Suppressor macrophage treated with lipopolysaccharide for 1 hour (primary cell): ENCODE data around the gene HACD3.
A peak's percentile ranks its signal among the peaks of the same experiment; 100 is the strongest.
"Not testable (repeated sequence)": the region's sequence is repeated elsewhere in the genome, so short reads cannot be mapped to it uniquely, and the experiment has no call there.

Experiments
- DNase-seq, 3 donors: peaks; one replicate each; pipeline ENCODE4 v3.0.0-alpha.2; 2020 to 2022

Gene HACD3, protein sequence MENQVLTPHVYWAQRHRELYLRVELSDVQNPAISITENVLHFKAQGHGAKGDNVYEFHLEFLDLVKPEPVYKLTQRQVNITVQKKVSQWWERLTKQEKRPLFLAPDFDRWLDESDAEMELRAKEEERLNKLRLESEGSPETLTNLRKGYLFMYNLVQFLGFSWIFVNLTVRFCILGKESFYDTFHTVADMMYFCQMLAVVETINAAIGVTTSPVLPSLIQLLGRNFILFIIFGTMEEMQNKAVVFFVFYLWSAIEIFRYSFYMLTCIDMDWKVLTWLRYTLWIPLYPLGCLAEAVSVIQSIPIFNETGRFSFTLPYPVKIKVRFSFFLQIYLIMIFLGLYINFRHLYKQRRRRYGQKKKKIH

DNA sequence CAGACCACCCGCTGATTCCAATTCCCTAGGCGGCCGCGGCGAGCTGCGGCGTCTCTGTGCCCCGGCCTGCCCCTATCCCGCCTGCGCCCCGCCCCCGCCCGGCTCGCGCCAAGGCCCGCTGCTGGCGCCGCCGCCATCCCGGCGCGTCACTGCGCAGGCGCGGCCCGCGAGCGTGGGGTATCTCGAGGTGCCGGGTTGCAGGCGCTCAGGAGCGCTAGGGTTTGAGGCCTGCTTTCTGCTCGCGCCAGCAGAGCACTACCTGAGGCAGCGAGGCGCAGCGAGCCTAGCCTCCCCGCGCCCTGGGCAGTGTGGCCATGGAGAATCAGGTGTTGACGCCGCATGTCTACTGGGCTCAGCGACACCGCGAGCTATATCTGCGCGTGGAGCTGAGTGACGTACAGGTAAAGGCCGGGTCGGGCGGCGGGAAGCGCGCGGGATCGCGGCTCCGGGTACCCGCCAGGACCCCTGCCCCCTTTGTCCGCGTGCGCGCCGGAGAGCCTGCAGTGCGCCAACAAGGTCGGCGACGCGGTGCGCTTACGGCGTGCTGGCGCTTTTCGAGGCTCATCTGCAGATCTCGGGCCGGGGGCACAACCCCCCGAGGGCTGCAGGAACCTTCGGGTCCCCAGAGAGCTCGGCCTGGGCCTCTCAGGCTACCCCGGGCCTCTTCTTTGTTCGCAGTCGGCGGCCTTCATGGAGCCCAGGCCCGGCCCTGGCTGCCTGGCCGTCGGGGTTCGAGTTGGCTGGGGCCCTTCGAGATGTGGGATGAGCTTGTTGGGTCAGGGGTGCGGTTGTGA is at the start of gene HACD3:
TSS of gene HACD3 (plus strand) at position 146 of the 794 bp plus-strand sequence. CDS start at position 315, 169 bp downstream.
- DNase-seq: peak; percentile 85 to 97 (median 94)

DNA sequence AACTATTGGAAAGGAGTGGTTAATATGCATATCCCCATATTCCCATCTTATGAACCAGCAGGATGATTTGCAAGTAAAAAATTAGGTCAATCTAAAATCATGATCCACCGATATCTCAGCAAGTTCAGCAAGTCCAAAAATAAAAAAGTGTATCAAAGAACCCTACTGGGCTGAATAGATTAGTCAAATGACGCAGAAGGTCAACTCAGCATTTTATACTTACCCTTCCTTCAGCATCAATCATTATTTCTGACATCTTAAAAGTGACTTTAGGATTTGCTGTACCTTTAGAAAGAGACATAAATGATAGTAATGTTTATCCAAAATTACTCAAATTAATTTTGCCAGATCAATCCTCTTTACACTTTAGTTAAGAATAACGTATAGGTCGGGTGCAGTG is 45.4 kb upstream of the HACD3 start:
- no peak for DNase-seq

DNA sequence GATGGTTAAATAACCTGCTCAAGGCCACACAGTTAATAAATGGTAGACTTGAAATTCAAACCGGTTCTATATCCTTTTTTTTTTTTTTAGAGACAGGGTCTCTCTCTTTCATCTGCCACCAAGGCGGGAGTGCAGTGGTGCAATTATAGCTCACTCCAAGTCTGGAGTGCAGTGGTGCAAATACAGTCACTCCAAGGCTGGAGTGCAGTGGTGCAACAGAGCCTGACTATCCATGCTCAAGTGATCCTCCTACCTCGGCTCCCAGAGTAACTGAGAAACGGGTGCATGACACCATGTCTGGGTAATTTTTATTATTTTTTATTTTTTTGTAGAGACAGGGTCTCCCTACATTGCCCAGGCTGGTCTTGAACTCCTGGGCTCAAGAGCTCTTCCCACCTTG is 36.2 kb upstream of the HACD3 start:
- DNase-seq: no peak

DNA sequence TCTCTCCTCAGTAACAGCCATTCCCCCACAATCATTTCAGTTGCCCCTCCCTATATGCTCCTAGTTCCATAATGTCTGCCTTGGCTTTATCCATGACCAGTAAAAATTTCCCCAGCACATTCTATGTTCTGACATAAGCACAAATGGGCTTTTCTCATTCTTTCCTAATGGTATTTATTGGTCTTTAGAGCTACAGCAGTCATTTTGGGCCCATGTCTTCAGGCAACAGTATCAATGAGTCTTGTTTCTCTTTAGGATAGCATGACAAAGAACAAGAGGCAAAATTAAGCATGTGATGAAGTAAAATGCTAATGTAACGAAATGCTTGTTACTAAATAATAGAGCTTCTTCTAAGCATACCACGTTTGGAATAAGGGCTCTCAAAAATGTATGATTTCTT is 20.9 kb upstream of the HACD3 start:
- no peak for DNase-seq

DNA sequence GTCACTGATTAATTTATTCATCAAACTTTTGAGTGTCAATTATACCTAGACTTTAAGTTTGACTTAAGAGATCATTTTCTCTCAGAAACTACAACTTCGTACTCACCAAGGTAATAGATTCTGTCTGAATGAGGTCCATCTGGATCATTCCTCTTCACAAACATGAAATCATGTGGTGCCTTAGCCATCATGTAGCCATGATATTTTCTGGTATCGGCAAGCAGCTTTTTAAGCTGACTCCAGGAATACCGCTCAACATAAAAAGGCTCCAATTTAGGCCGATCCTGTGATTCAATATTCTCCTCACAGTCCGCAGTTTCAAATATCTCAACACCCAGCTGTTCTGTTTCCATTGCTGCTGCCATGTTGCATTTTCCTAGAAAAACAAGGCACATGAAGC is 18.1 kb upstream of the HACD3 start:
- no peak for DNase-seq

DNA sequence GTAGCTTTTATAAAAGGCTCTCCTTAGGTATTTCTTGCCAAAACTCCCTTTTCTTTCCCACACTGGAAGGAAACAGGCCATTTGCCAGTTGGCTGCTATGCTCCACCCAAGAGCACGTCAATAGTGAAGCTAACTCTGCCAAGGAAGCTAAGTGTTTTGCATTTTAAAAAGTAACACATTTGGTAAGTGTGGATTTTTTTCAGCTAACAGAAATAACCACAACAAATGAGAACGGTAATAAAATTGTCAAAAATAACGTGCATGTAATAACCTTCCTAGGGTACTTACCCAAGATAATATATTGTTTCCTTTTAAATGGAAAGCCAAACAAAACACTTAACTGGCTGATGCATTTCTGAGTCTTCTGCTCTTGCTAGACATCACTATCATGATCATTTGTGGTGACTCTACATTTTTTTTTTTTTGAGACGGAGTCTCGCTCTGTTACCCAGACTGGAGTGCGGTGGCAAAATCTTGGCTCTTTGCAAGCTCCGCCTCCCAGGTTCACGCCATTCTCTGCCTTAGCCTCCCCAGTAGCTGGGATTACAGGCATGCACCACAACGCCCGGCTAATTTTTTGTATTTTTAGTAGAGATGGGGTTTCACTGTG is 17.4 kb upstream of the HACD3 start:
- DNase-seq: peak in 2 of 3 donors; percentile 22 to 55

DNA sequence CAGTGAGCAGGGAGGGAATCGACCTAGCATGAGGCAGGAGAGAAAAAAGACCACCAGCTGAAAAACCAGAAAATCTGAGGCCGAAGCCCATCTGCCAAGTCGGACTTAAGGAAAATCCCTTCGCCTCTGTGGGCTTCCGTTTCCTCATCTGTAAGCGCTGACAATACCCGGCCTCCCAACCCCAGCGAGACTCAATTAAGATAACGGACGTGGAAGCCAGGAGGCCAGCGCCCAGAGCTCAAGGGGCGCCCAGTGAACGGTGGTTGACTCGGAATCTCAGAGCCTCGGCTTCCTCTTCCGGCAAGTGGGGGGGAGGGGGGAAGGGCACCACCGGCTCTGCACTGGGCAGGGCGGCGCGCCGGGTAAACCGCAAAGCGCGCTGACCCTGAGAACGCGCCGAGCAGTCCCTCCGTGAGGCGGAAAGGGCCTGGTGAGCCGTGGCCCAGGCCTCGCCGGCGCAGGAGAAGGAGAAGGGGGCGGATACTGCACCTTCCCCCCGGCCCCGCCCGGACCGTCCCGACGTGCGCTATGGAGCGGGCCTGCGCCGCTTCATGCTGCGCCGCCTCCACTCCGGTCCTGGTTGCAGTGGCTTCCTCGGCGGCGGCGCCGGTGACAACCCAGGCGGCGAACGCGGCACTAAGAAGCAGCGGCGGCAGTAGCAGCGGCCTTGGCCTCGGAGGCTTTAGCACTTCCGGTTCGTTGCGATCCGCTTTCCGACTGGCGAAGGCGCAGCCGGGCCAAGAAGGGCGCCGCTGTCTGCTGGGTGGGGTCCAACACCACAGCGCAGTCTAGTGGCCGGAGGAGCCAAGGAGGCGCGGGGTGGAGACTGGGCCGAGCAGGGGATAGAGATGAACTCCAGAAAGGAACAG is 13.0 kb upstream of the HACD3 start, which contains the start of gene DPP8:
TSS of gene DPP8 (minus strand) at position 693 of the 869 bp plus-strand sequence. CDS start 5,136 bp downstream, outside the sequence.
- peak; percentile 95 to 96 (median 96) for DNase-seq

DNA sequence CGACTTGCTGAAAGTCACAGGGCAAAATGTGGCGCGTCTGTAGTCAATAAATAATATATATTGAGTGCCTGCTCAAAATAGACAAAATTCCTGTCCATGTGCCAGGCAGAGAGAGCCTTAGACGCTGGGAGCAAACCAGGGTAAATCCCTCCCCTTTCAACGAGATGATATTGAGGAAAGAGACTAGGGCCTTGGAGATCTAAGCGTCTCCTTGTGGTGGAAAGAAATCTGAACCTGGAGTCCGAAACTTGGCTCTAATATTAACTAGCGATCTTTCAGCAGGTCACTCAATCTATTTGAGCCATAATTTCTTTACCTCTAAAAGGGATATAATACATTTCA is 12.4 kb upstream of the HACD3 start:
- DNase-seq: no peak

DNA sequence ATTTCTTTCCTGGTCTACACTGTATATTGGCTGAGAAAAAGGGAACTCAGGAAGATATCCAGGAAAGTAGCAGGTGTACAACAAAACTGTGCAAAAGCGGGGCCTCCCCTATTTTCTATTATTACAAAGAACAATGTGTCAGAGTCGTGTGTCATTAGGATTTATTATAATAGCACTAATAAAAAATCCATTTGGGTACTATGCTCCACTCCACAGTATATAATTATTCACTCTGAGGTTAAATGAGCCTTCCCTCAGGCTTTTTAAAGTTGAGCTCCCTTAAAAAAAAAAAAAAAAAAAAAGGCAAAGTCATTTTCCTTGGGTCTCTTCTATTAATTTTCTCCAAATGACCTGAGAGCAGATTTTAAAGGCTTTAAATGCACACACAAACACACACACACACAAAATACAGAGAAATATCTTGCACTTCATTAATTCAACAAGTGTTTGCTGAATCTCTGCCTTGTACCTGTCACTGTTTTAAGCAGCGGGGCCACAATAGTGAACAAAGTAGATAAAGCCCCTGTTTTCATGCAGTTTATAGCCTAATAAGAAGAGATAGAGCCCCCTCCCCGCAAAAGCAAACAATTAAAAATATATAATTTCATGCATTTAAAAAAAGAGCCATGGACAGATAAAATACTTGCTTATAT is 11.5 kb upstream of the HACD3 start:
- no peak for DNase-seq

DNA sequence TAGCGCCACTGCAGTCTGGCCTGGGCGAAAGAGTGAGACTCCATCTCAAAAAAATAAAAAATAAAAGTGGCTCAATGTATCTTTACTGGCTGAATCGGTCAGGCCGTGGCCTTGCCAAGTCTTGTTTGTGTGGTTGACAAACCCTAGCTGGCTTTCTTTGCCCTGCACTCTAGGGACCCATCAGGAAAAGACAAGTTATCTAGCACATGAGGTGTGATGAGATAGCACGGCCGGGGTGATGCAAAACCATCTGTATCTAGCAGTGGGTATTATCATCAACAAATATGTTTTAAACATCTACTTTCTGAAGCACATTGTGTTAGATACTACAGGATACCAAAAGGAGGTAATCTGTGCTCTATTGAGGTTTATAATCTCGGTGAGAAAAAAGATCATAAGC is 8.9 kb upstream of the HACD3 start:
- DNase-seq: no peak

DNA sequence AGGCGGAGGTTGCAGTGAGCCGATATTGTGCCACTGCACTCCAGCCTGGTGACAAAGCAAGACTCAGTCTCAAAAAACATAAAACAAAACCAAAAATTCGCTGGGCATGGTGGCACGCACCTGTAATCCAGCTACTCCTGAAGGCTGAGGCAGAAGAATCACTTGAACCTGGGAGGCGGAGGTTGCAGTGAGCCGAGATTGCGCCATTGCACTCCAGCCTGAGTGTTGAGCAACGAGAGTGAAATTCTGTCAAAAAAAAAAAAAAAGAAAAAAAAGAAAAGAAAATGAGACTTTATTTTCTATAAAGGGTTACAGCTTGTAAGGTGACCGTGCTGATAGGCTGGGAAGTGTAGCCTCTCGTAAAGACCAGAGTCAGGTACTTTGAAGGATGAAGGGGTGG is 6.0 kb upstream of the HACD3 start:
- DNase-seq: no peak

DNA sequence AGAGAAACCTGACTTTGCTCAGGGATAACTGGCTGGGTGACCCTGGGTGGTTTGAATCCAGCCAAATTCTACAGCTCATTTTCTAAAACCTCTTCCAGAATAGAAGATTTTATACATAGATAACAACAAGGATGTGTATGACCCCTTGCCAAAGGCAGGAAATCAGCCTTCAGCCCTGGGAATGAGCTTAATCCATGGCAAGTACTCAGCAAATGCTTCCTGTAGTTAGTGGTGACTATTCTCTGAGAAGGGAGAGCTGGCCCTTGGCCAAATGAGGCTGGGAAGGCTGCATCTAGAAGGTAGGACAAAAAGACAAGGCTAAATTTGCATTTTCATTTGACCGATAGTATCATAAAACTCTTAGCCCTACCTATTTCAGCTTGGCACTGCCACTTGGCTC is 4.6 kb upstream of the HACD3 start:
- DNase-seq: no peak

DNA sequence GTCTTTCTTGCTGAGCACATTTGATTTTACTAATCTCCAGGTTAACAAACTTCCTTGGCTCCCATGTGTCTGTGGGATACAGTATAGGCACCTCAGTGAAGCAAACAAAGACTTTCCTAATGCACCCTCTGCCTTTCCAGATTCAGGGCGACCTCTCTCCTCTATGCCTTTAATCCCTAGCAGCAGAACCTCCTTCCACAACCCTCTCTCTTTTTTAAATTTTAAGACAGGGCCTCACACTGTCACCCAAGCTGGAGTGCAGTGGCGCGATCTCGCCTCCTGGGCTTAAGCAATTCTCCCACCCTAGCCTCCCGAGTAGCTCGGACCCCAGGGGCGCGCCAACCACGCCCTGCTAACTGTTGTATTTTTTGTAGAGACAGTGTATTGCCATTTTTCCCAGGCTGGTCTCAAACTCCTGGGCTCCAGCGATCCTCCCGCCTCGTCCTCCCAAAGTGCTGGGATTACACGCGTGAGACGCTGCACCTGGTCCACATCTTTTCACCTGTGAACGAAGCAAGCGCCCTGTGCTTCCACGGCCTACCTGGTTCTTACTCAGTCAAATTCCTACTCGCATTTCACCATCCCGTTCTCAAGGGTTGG is 1.7 kb upstream of the HACD3 start:
- DNase-seq: no peak

DNA sequence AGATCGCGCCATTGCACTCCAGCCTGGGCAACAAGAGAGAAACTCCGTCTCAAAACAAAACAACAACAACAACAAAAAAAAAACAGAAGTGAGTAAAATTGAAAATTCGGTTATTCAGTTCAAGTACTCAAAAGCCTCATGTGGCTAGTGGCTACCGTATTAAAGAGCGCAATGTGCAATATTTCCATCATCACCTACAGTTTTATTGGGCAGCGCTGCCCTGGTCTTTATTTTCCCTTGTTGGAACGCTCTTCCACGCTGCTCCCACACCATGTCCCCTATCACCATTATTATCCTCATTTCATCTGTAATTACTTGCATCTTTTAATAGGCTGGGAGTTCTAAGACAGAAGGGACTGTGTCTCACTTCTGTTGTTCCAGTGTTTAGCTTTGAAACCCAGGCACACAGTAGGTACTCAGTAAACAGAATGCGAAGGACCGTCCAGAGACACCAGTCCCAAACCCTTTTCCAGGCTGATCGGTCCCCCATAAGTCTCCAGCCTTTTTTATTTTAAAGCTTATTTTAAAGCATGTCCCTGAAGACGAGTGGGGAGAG is 423 bp upstream of the HACD3 start:
- DNase-seq: no peak

DNA sequence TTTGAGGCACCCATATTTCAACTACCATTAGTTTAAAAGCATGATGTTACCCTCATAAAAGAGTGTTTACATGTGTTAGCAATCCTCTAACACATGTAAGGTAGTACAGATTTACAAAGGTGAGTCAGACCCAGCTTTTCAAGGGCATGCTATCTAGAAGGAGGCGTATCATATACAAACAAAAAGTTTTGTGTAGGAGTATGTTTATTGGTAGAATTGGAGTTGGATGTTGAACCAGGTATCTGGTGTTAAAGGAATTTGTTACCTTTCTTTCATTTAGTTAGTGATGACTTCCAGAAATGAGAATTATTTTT is 2.4 kb downstream of the HACD3 start:
- no peak for DNase-seq

DNA sequence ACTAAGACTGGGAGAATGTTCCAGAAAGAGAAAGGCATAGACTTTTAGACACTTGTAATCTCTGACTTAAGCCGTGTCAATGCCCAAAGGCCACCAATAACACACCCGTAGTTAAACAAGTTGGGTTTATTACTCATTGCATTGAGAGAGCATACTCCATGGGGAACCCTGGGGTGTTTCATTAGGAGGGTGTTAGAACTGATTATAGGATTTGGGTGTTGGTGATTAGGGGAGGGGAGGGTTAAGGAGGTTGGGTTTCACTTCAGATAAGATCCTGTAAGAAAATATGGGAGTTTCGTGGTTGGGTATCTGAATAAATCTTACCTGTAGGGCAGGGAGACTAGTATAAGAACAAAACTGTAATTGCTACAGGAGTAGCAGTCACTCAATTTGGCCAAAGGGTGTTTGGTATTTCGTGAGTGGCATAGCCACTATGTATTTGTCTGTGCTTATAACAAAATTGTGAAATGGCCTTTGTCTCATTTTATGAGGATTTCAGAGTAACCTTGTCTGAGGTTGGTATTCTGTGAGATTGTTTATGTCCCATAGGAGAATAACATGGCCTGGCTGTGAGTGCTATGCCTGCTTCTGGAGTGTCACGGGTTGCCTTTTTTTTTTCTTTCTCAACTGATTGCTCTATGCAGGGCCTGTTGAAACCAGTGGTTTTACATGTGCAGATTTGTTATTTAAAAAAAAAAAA is 2.9 kb downstream of the HACD3 start:
- DNase-seq: no peak

DNA sequence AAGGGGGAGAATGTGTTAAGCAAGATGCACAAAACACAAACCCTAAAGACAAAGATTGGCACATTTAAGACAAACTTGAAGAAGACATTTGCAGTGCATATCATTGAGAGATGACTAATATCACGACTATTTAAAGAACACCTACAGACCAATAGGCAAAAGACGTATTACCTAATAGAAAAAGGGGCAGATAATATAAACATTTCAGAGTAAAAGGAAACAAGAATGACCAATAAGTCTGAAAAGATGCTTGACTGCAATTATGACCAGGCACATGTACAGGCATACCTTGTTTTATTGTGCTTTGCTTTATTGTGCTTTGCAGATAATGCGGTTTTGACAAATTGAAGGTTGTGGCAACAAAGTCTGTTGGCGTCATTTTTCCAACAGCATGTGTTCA is 4.9 kb downstream of the HACD3 start:
- no peak for DNase-seq

DNA sequence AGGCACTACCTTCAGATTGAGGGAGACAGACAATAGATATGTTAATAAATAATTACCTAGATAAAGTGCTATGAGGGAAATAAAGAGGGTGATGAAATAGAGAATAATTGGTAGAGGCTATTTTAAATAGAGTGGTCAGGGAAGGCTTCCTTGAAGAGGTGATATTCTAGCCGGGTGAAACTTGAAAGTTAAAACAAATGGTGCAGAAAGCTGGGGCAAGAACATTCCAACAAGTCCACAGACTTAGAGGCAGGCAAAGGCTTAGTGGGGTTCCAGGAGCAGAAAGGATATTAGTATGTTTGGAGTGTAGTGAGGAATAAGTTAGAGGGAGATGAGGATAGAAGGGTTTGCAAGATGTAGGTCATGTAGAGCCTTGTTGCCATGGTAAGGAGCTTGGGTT is 10.1 kb downstream of the HACD3 start:
- no peak for DNase-seq

DNA sequence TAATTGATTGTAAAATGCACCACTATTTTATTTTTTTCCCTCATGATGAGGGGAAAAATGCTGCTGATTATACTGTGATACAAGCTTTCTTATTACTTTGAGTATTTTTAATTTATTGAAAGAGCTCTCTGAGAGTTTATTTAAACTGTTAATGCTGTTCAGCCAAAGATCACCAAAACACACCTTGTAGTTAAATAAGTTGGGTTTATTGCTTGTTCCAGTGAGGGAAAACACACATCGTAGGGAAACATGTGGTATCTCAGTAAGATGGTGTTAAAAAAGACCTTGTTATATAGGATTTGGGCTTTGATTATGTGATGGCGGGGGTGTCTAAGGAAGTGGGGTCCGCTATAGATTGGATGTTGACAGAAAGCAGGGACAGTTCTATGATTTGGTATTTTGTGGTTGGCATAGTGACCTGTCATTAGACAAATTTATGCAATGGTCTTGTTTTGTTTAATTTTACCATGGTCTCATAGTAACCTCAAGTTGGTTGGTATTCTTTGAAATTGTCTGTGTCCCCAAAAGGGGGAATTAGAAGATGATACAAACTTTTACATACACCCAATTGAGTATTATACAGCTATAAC is 11.1 kb downstream of the HACD3 start:
- no peak for DNase-seq

DNA sequence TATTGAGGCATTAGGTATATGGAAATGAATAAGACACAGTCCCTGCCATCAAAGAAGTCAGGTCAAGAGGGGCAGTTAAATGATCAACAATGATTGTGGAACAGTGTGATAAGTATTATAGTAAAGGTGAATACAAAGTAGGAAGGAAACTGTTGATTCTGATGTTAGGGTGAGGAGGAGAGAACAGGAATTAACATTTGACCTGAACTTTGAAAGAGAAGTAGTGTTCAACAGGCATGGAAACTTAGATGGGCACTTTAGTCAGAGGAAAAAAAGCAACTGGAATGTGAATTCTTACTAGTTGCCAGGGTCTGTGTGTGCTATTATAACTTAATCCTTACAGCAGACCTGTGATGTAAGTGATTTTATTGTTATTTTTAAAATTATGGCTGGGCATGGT is 17.6 kb downstream of the HACD3 start:
- no peak for DNase-seq

DNA sequence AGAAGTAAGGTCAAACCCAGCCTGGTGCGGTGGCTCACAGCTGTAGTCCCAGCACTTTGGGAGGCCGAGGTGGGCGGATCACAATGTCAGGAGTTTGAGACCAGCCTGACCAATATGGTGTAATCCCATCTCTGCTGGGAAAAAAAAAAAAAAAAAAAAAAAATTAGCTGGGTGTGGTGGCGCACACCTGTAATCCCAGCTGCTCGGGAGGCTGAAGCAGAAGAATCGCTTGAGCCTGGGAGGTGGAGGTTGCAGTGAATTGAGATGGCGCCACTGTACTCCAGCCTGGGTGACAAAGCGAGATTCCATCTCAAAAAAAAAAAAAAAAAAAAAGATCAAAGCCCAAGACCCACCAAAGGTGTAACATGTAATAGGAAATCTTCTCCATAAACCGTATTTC is 19.0 kb downstream of the HACD3 start:
- DNase-seq: not testable (repeated sequence)
